HepG2 (cell line): ENCODE measurements around the gene AKT2. TPM values are rescaled to one million over a fixed set of nuclear protein-coding genes. Genes with fewer than 3 reads are reported as not detected.

ENCODE experiments used
- HDAC2 ChIP-seq: sonication (generic); formaldehyde crosslinking; IDR thresholded peaks from 2 replicates; pipeline ENCODE4 v1.4.0; 2020; ENCODE audit warnings: missing genetic modification reagents
- HOXA5 ChIP-seq: sonication (generic); formaldehyde crosslinking; IDR thresholded peaks from 2 replicates; pipeline ENCODE4 v1.4.0; 2020; ENCODE audit warnings: missing genetic modification reagents
- KDM2A ChIP-seq: sonication (generic); formaldehyde crosslinking; IDR thresholded peaks from 2 replicates; pipeline ENCODE4 v1.4.0; 2020; ENCODE audit warnings: low read depth, missing genetic modification reagents, borderline replicate concordance
- KLF6 ChIP-seq: IDR thresholded peaks from 2 replicates; pipeline ENCODE4 v1.8.0; 2016; ENCODE audit warnings: missing biosample characterization, missing genetic modification reagents
- MEIS2 ChIP-seq: sonication (generic); formaldehyde crosslinking; IDR thresholded peaks from 2 replicates; pipeline ENCODE4 v1.9.0; 2021; ENCODE audit warnings: mild to moderate bottlenecking, missing genetic modification reagents
- MNT ChIP-seq: fragments of 450-650 bp; IDR thresholded peaks from 2 replicates; pipeline ENCODE4 v1.6.1; 2016
- MXI1 ChIP-seq: IDR thresholded peaks from 3 replicates; pipeline ENCODE4 v1.6.1; 2012; ENCODE audit warnings: low read depth, low read length, inconsistent platforms, borderline replicate concordance
- TAF15 ChIP-seq: fragments of 200-400 bp; formaldehyde crosslinking; IDR thresholded peaks from one replicate; pipeline ENCODE4 v1.6.1; 2018; ENCODE audit warnings: mild to moderate bottlenecking, low read depth, low read length; ENCODE audit not compliant: poor library complexity, severe bottlenecking
- TMF1 ChIP-seq: sonication (generic); formaldehyde crosslinking; IDR thresholded peaks from 2 replicates; pipeline ENCODE4 v1.8.1; 2022; ENCODE audit warnings: low read depth, missing genetic modification reagents
- YEATS2 ChIP-seq: sonication (generic); formaldehyde crosslinking; IDR thresholded peaks from 2 replicates; pipeline ENCODE4 v1.4.0; 2020; ENCODE audit warnings: missing genetic modification reagents, borderline replicate concordance
- ZFP36L1 ChIP-seq: sonication (generic); formaldehyde crosslinking; IDR thresholded peaks from 2 replicates; pipeline ENCODE4 v1.8.0; 2022; ENCODE audit warnings: mild to moderate bottlenecking, missing genetic modification reagents, moderate library complexity
- ZFYVE20 ChIP-seq: sonication (generic); formaldehyde crosslinking; IDR thresholded peaks from 2 replicates; pipeline ENCODE4 v1.8.0; 2023; ENCODE audit warnings: low read depth, mild to moderate bottlenecking, moderate library complexity, missing genetic modification reagents, borderline replicate concordance
- ZNF30 ChIP-seq: sonication (generic); formaldehyde crosslinking; IDR thresholded peaks from 2 replicates; pipeline ENCODE4 v1.5.0; 2020; ENCODE audit warnings: mild to moderate bottlenecking, missing genetic modification reagents
- ZNF484 ChIP-seq: sonication (generic); formaldehyde crosslinking; IDR thresholded peaks from 2 replicates; pipeline ENCODE4 v1.5.1; 2020; ENCODE audit warnings: mild to moderate bottlenecking, low read depth, missing genetic modification reagents, borderline replicate concordance
- ZNF891 ChIP-seq: sonication (generic); formaldehyde crosslinking; IDR thresholded peaks from 2 replicates; pipeline ENCODE4 v1.5.0; 2020; ENCODE audit warnings: mild to moderate bottlenecking, missing genetic modification reagents
- ZSCAN30 ChIP-seq: sonication (generic); formaldehyde crosslinking; IDR thresholded peaks from 2 replicates; pipeline ENCODE4 v1.5.0; 2020; ENCODE audit warnings: mild to moderate bottlenecking, missing genetic modification reagents
- polyA plus RNA-seq, 8 experiments: library from polyadenylated mRNA; depleted of rRNA in 3 of 8; stranded (reverse) in 7 of 8; unstranded in 1 of 8; fragments of >200 nt; fragmentation: Illumina TruSeq in 4 of 8; extraction: Trizol in 4 of 8; gene quantifications; 2 replicates each; pipeline versions ENCODE4 v1.2.1 to v1.2.3, GENCODE V29; 2011 to 2016; ENCODE audit warnings: low read depth in 4 of 8, missing spikeins in 1 of 8, mixed read lengths in 1 of 8; ENCODE audit not compliant: insufficient read depth in 1 of 8
- total RNA-seq, 5 experiments: library from RNA; depleted of rRNA; stranded (reverse); fragments of >200 nt; fragmentation: Illumina TruSeq; extraction: Trizol; gene quantifications; 2 replicates each; pipeline ENCODE4 v1.2.3, GENCODE V29; 2016; ENCODE audit warnings: low read depth in 1 of 5
- TF ChIP-seq, protein P1 (sequence below): sonication (generic); formaldehyde crosslinking; IDR thresholded peaks from 2 replicates; pipeline ENCODE4 v1.4.0; 2020; ENCODE audit warnings: mild to moderate bottlenecking, missing genetic modification reagents
- TF ChIP-seq, protein P2 (sequence below): sonication (generic); formaldehyde crosslinking; IDR thresholded peaks from 2 replicates; pipeline ENCODE4 v1.4.0; 2020; ENCODE audit warnings: missing genetic modification reagents
- TF ChIP-seq, protein P3 (sequence below): IDR thresholded peaks from 2 replicates; pipeline ENCODE4 v1.6.1; 2016

The AKT2 gene
- total and polyA plus RNA-seq, 2 of the 13 experiments (the other 11 are each of a cell fraction or from before 2014, with no cell fraction given), result 82.1 to 173 TPM

- TF ChIP-seq, protein P1, sequence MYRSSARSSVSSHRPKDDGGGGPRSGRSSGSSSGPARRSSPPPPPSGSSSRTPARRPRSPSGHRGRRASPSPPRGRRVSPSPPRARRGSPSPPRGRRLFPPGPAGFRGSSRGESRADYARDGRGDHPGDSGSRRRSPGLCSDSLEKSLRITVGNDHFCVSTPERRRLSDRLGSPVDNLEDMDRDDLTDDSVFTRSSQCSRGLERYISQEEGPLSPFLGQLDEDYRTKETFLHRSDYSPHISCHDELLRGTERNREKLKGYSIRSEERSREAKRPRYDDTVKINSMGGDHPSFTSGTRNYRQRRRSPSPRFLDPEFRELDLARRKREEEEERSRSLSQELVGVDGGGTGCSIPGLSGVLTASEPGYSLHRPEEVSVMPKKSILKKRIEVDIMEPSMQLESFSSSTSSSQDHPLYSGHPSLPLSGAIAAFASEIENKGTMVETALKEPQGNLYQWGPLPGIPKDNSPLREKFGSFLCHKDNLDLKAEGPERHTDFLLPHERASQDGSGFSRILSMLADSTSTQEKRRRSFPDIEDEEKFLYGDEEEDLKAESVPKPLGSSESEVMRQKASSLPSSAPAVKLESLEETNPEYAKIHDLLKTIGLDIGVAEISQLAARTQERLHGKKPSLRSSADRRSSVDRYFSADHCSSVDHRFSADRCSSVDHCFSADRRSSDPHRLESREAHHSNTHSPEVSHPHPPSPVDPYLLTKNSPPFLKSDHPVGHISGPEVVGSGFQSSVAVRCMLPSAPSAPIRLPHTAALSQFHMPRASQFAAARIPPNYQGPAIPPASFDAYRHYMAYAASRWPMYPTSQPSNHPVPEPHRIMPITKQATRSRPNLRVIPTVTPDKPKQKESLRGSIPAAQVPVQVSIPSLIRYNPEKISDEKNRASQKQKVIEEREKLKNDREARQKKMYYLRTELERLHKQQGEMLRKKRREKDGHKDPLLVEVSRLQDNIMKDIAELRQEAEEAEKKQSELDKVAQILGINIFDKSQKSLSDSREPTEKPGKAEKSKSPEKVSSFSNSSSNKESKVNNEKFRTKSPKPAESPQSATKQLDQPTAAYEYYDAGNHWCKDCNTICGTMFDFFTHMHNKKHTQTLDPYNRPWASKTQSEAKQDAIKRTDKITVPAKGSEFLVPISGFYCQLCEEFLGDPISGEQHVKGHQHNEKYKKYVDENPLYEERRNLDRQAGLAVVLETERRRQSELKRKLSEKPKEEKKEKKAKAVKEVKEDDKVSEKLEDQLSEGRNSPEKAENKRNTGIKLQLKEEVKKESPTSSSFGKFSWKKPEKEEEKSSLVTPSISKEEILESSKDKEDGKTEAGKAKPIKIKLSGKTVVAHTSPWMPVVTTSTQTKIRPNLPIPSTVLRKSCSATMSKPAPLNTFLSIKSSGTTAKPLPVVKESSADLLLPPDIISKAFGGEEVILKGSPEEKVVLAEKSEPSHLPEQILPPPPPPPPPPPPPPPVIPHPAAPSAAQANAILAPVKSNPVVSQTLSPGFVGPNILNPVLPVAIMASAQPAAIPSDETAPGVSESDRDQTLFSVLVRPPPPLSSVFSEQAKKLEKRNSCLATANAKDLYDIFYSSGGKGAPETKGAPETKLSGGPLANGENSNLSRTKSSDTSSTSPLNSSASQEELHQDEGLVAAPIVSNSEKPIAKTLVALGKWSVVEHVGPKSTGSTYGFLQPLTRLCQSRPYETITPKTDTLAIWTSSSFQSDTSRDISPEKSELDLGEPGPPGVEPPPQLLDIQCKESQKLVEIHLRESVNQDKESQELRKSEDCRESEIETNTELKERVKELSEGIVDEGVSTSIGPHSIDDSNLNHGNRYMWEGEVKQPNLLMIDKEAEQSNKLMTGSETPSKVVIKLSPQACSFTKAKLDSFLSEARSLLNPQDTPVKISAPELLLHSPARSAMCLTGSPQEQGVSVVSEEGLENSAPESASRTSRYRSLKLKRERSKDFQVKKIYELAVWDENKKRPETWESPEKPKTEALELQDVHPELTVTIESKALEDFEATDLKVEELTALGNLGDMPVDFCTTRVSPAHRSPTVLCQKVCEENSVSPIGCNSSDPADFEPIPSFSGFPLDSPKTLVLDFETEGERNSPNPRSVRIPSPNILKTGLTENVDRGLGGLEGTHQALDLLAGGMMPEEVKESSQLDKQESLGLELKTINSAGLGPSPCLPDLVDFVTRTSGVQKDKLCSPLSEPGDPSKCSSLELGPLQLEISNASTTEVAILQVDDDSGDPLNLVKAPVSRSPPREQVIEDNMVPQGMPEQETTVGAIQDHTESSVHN (CRISPR knock-in tag), result no peak
- TF ChIP-seq YEATS2 (CRISPR knock-in tag) (no peak), ZNF484 (no peak), HDAC2 (CRISPR knock-in tag) (peak; percentile 34; the same call in 1 of the 2 replicates), KLF6 (CRISPR knock-in tag) (no peak), ZNF891 (CRISPR knock-in tag) (no peak), ZFP36L1 (CRISPR knock-in tag) (no peak), ZSCAN30 (CRISPR knock-in tag) (no peak), TAF15 (no peak), KDM2A (CRISPR knock-in tag) (no peak), MNT (no peak), ZNF30 (CRISPR knock-in tag) (no peak), HOXA5 (CRISPR knock-in tag) (no peak), MEIS2 (CRISPR knock-in tag) (no peak), MXI1 (no peak), TMF1 (CRISPR knock-in tag) (no peak), ZFYVE20 (CRISPR knock-in tag) (no peak)
- TF ChIP-seq, protein P2, sequence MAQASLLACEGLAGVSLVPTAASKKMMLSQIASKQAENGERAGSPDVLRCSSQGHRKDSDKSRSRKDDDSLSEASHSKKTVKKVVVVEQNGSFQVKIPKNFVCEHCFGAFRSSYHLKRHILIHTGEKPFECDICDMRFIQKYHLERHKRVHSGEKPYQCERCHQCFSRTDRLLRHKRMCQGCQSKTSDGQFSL (CRISPR knock-in tag), result no peak
- TF ChIP-seq, protein P3, sequence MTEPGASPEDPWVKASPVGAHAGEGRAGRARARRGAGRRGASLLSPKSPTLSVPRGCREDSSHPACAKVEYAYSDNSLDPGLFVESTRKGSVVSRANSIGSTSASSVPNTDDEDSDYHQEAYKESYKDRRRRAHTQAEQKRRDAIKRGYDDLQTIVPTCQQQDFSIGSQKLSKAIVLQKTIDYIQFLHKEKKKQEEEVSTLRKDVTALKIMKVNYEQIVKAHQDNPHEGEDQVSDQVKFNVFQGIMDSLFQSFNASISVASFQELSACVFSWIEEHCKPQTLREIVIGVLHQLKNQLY (CRISPR knock-in tag), result no peak
Measured at GRCh38 chr19:40217934-40218890, 66.9 kb downstream of the AKT2 start, which contains the start of gene TTC9B (continued).
